Small intestine (tissue), 7 donors: ENCODE data around the gene CFB. TPM values are rescaled to one million over a fixed set of nuclear protein-coding genes. Genes with fewer than 3 reads are reported as not detected.
"Not testable (repeated sequence)": the region's sequence is repeated elsewhere in the genome, so short reads cannot be mapped to it uniquely, and the experiment has no call there.

Experiments
- DNase-seq, 2 donors: peaks; one replicate each; pipeline versions ENCODE4 v3.0.0 to v3.0.0-alpha.2; 2013
- FAIRE-seq: peaks from 2 replicates; lab custom pipeline; 2012; peaks lifted over from hg19 to GRCh38; lab: Jason Lieb, UNC
- H3K27ac ChIP-seq, 3 donors: one replicate each; pipeline ENCODE4 v1.5.1; 2013; ENCODE audit warnings: low read length in 2 of 3, mild to moderate bottlenecking in 2 of 3, control low read depth in 1 of 3, inconsistent platforms in 1 of 3, low read depth in 1 of 3, moderate library complexity in 1 of 3
- H3K27me3 ChIP-seq, 3 donors: one replicate each; pipeline ENCODE4 v1.6.1; 2013; ENCODE audit warnings: low read length in 3 of 3, inconsistent platforms in 1 of 3; ENCODE audit not compliant: control insufficient read depth in 3 of 3, insufficient read depth in 3 of 3
- H3K36me3 ChIP-seq, 3 donors: one replicate each; pipeline ENCODE4 v1.6.1; 2013; ENCODE audit warnings: low read length in 3 of 3, inconsistent platforms in 1 of 3, low read depth in 1 of 3, mild to moderate bottlenecking in 1 of 3, moderate library complexity in 1 of 3; ENCODE audit not compliant: control insufficient read depth in 3 of 3, insufficient read depth in 2 of 3
- H3K4me1 ChIP-seq, 3 donors: one replicate each; pipeline ENCODE4 v1.6.1; 2013; ENCODE audit warnings: low read length in 2 of 3, inconsistent platforms in 1 of 3, low read depth in 1 of 3, mild to moderate bottlenecking in 1 of 3, moderate library complexity in 1 of 3; ENCODE audit not compliant: control insufficient read depth in 3 of 3, insufficient read depth in 2 of 3
- H3K4me3 ChIP-seq, 3 donors: one replicate each; pipeline ENCODE4 v1.5.1; 2013; ENCODE audit warnings: low read length in 3 of 3, control low read depth in 1 of 3, inconsistent platforms in 1 of 3, low read depth in 1 of 3, mild to moderate bottlenecking in 1 of 3, moderate library complexity in 1 of 3
- H3K9me3 ChIP-seq, 2 donors: one replicate each; pipeline ENCODE4 v1.6.1; 2013; ENCODE audit warnings: low read depth in 1 of 2, low read length in 1 of 2; ENCODE audit not compliant: control insufficient read depth in 2 of 2, insufficient read depth in 1 of 2
- WGBS, 3 donors: extraction: QIAGEN DNeasy Blood & Tissue Kit; methylation state at CpG; one replicate each; pipeline ENCODE4 v1.1.7; 2013; 5-methylcytosine and 5-hydroxymethylcytosine counted together
- polyA plus RNA-seq, 4 donors: library from polyadenylated mRNA; stranded (reverse) in 3 of 4; unstranded in 1 of 4; fragments of 200-250 nt in 3 of 4; fragments of 120-200 nt in 1 of 4; gene quantifications; one replicate each; pipeline versions ENCODE4 v1.2.1 to v1.2.3, GENCODE V29; 2013
- donor health status: healthy with polysubstance abuse.
- donor health status: control.
- donor health status: control.
- donor health status: Bipolar disorder and iron deficiency.
- donor health status: healthy.

Gene CFB
- polyA plus RNA-seq, 4 donors = 38.7 to 141 (median 80.6) TPM

DNA sequence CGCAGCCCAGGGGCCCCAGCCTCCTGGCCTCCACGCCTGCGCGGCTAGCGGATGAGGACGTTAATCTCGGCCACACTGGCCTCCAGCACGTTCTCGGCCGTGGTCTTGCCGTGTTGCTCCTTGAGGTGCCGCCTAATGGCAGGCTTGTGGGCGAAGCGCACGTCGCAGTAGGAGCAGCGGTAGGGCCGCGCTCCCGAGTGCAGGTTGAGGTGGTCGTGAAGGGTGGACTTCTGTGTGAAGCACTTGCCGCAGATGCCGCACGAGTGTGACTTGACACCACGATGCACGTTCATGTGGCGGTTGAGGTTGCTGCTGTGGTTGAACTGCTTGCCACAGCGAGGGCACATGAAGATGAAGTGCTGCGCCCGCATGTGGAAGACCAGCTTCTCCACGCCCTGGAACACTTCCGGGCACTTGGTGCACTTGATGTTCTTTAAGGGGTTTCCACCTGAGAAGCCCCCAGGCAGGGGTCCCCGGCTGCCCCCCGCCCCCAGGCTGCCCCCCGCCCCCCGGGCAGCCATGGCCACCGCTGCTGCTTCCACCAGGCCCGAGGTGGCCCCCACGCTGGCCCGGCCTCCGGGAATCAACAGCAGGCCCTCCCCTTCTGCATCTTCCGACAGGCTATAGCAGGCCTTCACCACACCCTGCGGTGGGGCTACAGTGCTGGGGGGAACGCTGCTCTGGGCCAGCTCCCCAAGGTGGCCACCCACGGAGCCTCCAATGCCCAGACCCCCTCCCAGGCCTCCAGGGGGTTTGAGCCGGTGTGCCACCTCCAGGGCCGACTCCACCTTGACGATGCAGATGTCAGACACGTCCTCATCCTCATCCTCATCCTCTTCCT is 45.8 kb upstream of the CFB start:
- H3K27me3 ChIP-seq = no peaks in the 10 kb centered on the region
- no peak overlapping the region for H3K4me3 ChIP-seq
- 76 to 85% (median 84%) methylated on average over 43 to 49 of the region's 49 CpGs for WGBS, 3 donors
- H3K9me3 ChIP-seq = no peaks in the 10 kb centered on the region
- peaks cover 0 to 18% (median 3%) of the 10 kb centered on the region in 3 donors for H3K36me3 ChIP-seq
- DNase-seq (no peak), FAIRE-seq (no peak)
- no peak overlapping the region for H3K27ac ChIP-seq
- peaks cover 0 to 35% (median 3%) of the 10 kb centered on the region in 3 donors for H3K4me1 ChIP-seq

DNA sequence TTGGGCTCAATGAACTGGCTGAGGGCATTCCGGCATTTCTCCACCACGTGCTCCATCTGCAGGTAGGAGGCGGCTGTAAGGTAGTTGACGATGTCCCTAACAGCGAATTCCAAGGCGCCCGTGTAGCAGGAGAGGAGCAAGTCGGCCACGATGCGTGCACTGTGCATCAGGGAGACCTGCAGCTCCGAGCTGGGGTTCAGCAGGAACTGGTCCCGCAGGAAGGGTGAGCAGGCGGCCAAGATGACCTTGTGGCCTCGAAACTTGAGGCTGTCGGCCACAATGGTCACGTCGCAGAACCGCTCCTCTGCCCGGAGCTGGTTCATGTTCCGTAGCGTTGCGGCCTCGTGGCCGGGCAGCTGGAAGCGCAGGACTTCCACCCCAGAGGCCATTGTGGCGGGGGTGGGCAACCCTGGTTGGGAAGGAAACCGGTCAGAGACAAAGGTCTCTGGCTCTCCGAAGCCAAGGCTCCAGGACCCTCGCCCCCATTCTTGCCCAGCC is 44.9 kb upstream of the CFB start:
- no peak for FAIRE-seq
- 22 to 41% (median 35%) methylated on average over 26 to 29 of the region's 29 CpGs for WGBS, 3 donors
- Histone ChIP-seq H3K4me1 (peaks cover 0 to 35% (median 3%) of the 10 kb centered on the region in 3 donors), H3K36me3 (peaks cover 0 to 15% (median 0%) of the 10 kb centered on the region in 3 donors), H3K27ac (peak overlapping the region in 2 of 3 donors; percentile 48 to 95), H3K27me3 (no peaks in the 10 kb centered on the region), H3K9me3 (no peaks in the 10 kb centered on the region), H3K4me3 (peak overlapping the region in 1 of 3 donors; percentile 72)
- DNase-seq = peak; percentile 30 to 52

DNA sequence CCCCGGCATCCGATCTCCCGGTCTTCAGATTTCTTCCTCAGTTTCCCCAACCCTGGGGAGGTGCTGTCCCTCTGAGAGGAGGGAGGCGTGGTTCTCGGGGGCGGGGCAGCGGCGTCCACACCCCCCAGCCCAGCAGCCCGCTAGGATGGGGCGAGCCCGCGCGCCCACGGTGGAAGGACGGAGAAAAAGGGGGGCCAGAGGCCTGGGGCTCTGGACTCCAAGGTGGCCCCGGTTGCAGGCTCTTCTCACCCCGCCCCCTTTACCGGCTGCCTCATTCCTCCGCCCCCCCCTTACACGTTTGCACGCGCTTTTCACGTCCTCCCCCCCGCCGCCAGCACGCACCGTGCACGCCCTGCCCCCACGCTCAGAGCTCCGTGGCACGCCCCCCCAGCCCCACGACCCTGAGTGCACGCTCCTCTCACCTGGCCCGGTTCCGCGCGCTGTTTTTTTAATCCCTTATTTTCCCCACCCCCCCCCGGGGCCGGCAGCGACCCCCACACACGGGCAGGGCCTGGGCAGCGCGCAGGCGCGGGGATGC is 44.4 kb upstream of the CFB start:
- Histone ChIP-seq H3K27me3 (peaks cover 0 to 4% (median 0%) of the 10 kb centered on the region in 3 donors), H3K4me1 (peaks cover 0 to 30% (median 3%) of the 10 kb centered on the region in 3 donors), H3K9me3 (no peaks in the 10 kb centered on the region), H3K36me3 (peaks cover 0 to 11% (median 0%) of the 10 kb centered on the region in 3 donors), H3K27ac (peak overlapping the region in 2 of 3 donors; percentile 94 to 95), H3K4me3 (peak overlapping the region; percentile 53 to 72 (median 58))
- 0 to 1% (median 1%) methylated on average over 24 to 45 of the region's 45 CpGs for whole genome bisulfite sequencing, 3 donors
- DNase-seq = peak; percentile 35 to 64
- no peak for FAIRE-seq

DNA sequence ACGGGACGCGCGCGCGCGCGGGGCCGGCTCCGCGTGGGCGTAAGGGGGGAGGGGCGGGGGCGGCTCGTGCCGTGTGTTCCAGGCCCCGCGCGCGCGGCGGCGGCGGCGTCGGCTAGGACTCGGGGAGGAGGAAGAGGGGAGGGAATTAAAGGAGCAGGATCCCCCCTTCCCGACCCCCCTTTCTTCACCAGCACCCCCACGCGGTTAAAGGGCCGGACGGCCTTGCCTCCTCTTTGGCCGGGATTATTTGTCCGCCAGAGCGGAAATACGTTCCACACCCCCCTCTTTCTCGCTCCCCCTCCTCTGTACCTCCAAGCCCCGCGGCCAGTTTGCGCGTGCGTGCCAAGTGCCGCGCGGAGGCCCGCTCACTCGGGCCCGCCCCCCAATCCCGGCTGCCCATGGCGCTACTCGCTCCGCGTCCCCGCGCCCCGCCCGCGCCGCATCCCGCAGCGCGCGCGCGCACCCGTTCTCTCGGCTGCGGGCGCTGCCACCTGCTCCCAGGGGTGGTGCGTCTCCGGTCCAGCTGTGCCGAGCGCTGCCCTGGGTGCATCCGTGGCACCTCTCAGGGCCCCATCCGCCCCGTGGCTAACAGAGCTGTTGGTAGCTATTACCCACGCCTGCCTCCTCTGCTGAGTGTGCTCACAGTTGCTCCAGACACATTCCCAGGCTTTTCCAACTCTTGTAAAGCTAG is 43.8 kb upstream of the CFB start, which contains the start of gene ZBTB12:
Gene ZBTB12, minus strand, starts transcription at position 134 of the 691 bp plus-strand sequence. CDS start 781 bp downstream, outside the sequence.
- Histone ChIP-seq H3K4me1 (peaks cover 0 to 28% (median 3%) of the 10 kb centered on the region in 3 donors), H3K36me3 (peaks cover 0 to 8% (median 0%) of the 10 kb centered on the region in 3 donors), H3K27ac (peak within 1 kb of the TSS; percentile 81 to 95 (median 94)), H3K9me3 (no peaks in the 10 kb centered on the region), H3K4me3 (peak within 1 kb of the TSS; percentile 53 to 72 (median 58)), H3K27me3 (peaks cover 0 to 6% (median 0%) of the 10 kb centered on the region in 3 donors)
- peak; percentile 89 to 98 for DNase-seq
- FAIRE-seq = no peak
- WGBS, 3 donors = 0 to 1% (median 1%) methylated on average over 36 to 77 of the region's 77 CpGs

DNA sequence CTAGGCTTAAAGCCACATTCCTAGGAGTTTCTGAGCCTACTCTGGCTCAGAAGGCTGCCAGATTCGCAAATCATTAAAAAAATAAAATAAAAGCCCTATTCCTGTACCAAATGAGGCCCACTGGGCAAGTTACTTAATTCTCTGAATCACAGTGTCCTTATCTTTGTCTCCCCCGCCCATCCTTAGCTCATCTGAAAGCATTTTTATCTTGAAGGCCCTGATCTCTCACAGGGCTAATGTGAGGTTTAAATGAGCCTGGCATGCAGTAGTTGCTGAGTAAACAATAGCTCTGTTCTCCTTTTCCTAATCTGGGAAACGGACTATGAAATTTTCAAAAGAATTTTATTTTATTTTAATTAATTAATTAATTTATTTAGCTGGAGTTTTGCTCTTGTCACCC is 41.9 kb upstream of the CFB start:
- H3K36me3 ChIP-seq = peaks cover 0 to 8% (median 0%) of the 10 kb centered on the region in 3 donors
- no peaks in the 10 kb centered on the region for H3K9me3 ChIP-seq
- 73 to 85% (median 83%) methylated on average over 3 of the region's 3 CpGs for WGBS, 3 donors
- H3K27ac ChIP-seq = peak overlapping the region in 1 of 3 donors; percentile 3
- no peak overlapping the region for H3K4me3 ChIP-seq
- FAIRE-seq (no peak), DNase-seq (no peak)
- H3K27me3 ChIP-seq = peaks cover 0 to 6% (median 0%) of the 10 kb centered on the region in 3 donors
- peaks cover 0 to 23% (median 0%) of the 10 kb centered on the region in 3 donors for H3K4me1 ChIP-seq

DNA sequence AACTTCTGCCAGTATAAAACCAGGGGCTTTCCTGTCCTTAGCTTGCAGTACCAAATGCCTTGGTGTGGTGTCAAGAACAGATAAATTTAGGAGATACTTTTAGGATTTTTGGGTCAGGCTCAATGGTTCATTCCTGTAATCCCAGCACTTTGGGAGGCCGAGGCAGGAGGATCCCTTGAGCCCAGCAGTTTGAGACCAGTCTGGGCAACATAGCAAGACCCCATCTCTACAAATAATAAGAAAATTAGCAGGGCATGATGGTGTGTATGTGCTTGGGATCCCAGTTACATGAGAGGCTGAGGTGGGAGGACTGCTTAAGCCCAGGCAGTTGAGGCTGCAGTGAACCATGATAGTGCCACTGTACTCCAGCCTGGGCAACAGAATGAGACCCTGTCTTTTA is 40.9 kb upstream of the CFB start:
- Histone ChIP-seq H3K4me1 (peaks cover 0 to 16% (median 0%) of the 10 kb centered on the region in 3 donors), H3K9me3 (no peaks in the 10 kb centered on the region), H3K4me3 (no peak overlapping the region), H3K27me3 (peaks cover 0 to 6% (median 0%) of the 10 kb centered on the region in 3 donors), H3K36me3 (peaks cover 0 to 2% (median 0%) of the 10 kb centered on the region in 3 donors), H3K27ac (no peak overlapping the region)
- DNase-seq (no peak), FAIRE-seq (no peak)
- WGBS, 3 donors = 88 to 97% (median 89%) methylated on average over 1 of the region's 1 CpG

DNA sequence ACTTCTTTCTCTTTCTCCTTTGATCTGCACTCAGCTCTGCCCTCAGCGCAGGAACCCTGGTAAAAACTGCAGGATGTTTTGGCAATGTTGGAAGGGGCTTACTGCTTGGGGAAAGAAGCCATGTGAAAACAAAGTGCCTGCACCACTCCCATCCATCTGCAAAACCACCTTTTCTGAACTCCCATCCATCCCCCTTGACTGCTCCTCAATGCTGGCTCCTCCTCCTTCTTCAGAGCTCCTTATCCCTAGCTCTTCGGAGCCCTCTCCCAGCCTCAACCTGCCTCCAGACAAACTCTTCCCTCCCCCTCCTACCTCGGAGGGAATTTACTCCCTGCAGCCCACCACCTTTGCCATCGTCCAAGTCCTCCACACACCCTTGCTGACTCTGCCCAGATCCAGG is 39.8 kb upstream of the CFB start:
- Histone ChIP-seq H3K4me1 (peaks cover 0 to 10% (median 0%) of the 10 kb centered on the region in 3 donors), H3K27ac (no peak overlapping the region), H3K36me3 (no peaks in the 10 kb centered on the region), H3K4me3 (no peak overlapping the region), H3K27me3 (peaks cover 0 to 6% (median 0%) of the 10 kb centered on the region in 3 donors), H3K9me3 (no peaks in the 10 kb centered on the region)
- FAIRE-seq = no peak
- WGBS, 3 donors = 57 to 68% (median 61%) methylated on average over 4 of the region's 4 CpGs
- DNase-seq = no peak

DNA sequence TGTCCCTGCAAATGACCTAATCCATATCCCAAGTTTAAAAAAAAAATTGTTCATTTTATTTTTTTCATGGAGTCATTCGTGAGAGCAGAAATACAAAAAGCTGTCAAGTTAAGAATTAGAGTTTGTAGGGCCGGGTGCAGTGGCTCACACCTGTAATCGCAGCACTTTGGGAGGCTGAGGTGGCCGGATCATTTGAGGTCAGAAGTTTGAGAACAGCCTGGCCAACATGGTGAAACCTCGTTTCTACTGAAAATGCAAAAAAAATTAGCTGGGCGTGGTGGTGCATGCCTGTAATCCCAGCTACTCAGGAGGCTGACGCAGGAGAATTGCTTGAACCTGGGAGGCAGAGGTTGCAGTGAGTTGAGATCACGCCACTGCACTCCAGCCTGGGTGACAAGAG is 39.2 kb upstream of the CFB start:
- not testable (repeated sequence) for H3K4me3 ChIP-seq, H3K27me3 ChIP-seq, H3K27ac ChIP-seq, H3K9me3 ChIP-seq, H3K4me1 ChIP-seq, DNase-seq, FAIRE-seq, H3K36me3 ChIP-seq
- WGBS, 3 donors = 79 to 80% (median 80%) methylated on average over 8 of the region's 8 CpGs
